GM12878 (cell line): ENCODE measurements around the gene NPBWR2. TPM values are rescaled to one million over a fixed set of nuclear protein-coding genes. Genes with fewer than 3 reads are reported as not detected.

Experiments
- ATF7 ChIP-seq: fragments of 450-650 bp; IDR thresholded peaks from 2 replicates; pipeline ENCODE4 v1.6.1; 2016; ENCODE audit warnings: low read depth, mild to moderate bottlenecking
- BRCA1 ChIP-seq: IDR thresholded peaks from 2 replicates; pipeline ENCODE4 v1.6.1; 2011; ENCODE audit warnings: low read depth, low read length, improper control_type of control experiment
- CHD1 ChIP-seq: IDR thresholded peaks from 2 replicates; pipeline ENCODE4 v1.6.1; 2012; ENCODE audit warnings: low read depth, low read length, improper control_type of control experiment
- EZH2 ChIP-seq: IDR thresholded peaks from 2 replicates; pipeline ENCODE4 v1.6.1; 2012; ENCODE audit warnings: low read depth, mild to moderate bottlenecking, control low read depth, inconsistent platforms, low read length, borderline replicate concordance; ENCODE audit not compliant: control insufficient read depth
- LARP7 ChIP-seq: fragments of 450-650 bp; IDR thresholded peaks from 2 replicates; pipeline ENCODE4 v1.6.1; 2017; ENCODE audit warnings: mild to moderate bottlenecking
- MTA3 ChIP-seq: IDR thresholded peaks from 2 replicates; pipeline ENCODE4 v1.6.1; 2012; ENCODE audit warnings: low read length, inconsistent platforms, borderline replicate concordance
- NBN ChIP-seq: fragments of 450-650 bp; IDR thresholded peaks from 2 replicates; pipeline ENCODE4 v1.6.1; 2016
- NR2C1 ChIP-seq: fragments of 450-650 bp; IDR thresholded peaks from 2 replicates; pipeline ENCODE4 v1.6.1; 2017; ENCODE audit warnings: antibody characterized with exemption, mild to moderate bottlenecking, moderate library complexity
- RCOR1 ChIP-seq: conservative IDR thresholded peaks from 2 replicates; pipeline ENCODE4 v1.6.1; 2012; ENCODE audit warnings: low read depth, low read length, improper control_type of control experiment
- TCF7 ChIP-seq: IDR thresholded peaks from 2 replicates; pipeline ENCODE4 v1.6.1; 2014; ENCODE audit warnings: antibody characterized with exemption, borderline replicate concordance
- YBX1 ChIP-seq: fragments of 450-650 bp; IDR thresholded peaks from 2 replicates; pipeline ENCODE4 v1.6.1; 2016; ENCODE audit warnings: antibody characterized with exemption
- polyA plus RNA-seq, 11 experiments: library from polyadenylated mRNA; depleted of rRNA in 4 of 11; unstranded in 6 of 11; stranded (reverse) in 5 of 11; fragments of >200 nt; fragmentation: Nextera tagmentation in 4 of 11; fragmentation: Illumina TruSeq in 1 of 11; extraction: Ambion mirVana in 4 of 11; extraction: Trizol in 1 of 11; gene quantifications; 1 replicate in 1 of 11; 2 replicates in 10 of 11; pipeline versions ENCODE4 v1.2.1 to v1.2.3, GENCODE V29; 2011 to 2016; ENCODE audit warnings: inconsistent platforms in 2 of 11, missing spikeins in 2 of 11, low read depth in 1 of 11
- total RNA-seq, 4 experiments: library from RNA; depleted of rRNA in 3 of 4; stranded (reverse); fragments of >200 nt in 3 of 4; fragmentation: Illumina TruSeq in 1 of 4; extraction: Trizol in 1 of 4; gene quantifications; 2 replicates each; pipeline versions ENCODE4 v1.2.1 to v1.2.3, GENCODE V29; 2013 to 2021
- TF ChIP-seq, protein P1 (sequence below): IDR thresholded peaks from 2 replicates; pipeline ENCODE4 v1.6.1; 2011; ENCODE audit warnings: borderline replicate concordance, low read depth, mild to moderate bottlenecking, moderate library complexity, low read length; ENCODE audit not compliant: insufficient read depth, poor library complexity, severe bottlenecking
- TF ChIP-seq, protein P2 (sequence below): IDR thresholded peaks from 2 replicates; pipeline ENCODE4 v1.6.1; 2012; ENCODE audit warnings: mild to moderate bottlenecking, low read depth, low read length
- TF ChIP-seq, protein P3 (sequence below): fragments of 450-650 bp; formaldehyde crosslinking; IDR thresholded peaks from 2 replicates; pipeline ENCODE4 v1.4.0; 2022; ENCODE audit warnings: mild to moderate bottlenecking, moderate library complexity
- TF ChIP-seq, protein P4 (sequence below): fragments of 450-650 bp; formaldehyde crosslinking; IDR thresholded peaks from 2 replicates; pipeline ENCODE4 v1.5.0; 2022; ENCODE audit warnings: mild to moderate bottlenecking, missing genetic modification characterization
- TF ChIP-seq, protein P5 (sequence below): fragments of 150-350 bp; IDR thresholded peaks from 2 replicates; pipeline ENCODE4 v1.6.1; 2014; ENCODE audit warnings: mild to moderate bottlenecking, low read depth, low read length

The NPBWR2 gene
- total and polyA plus RNA-seq, 10 of the 15 experiments (the other 5 are each of a cell fraction or from before 2014, with no cell fraction given), result not detected

DNA sequence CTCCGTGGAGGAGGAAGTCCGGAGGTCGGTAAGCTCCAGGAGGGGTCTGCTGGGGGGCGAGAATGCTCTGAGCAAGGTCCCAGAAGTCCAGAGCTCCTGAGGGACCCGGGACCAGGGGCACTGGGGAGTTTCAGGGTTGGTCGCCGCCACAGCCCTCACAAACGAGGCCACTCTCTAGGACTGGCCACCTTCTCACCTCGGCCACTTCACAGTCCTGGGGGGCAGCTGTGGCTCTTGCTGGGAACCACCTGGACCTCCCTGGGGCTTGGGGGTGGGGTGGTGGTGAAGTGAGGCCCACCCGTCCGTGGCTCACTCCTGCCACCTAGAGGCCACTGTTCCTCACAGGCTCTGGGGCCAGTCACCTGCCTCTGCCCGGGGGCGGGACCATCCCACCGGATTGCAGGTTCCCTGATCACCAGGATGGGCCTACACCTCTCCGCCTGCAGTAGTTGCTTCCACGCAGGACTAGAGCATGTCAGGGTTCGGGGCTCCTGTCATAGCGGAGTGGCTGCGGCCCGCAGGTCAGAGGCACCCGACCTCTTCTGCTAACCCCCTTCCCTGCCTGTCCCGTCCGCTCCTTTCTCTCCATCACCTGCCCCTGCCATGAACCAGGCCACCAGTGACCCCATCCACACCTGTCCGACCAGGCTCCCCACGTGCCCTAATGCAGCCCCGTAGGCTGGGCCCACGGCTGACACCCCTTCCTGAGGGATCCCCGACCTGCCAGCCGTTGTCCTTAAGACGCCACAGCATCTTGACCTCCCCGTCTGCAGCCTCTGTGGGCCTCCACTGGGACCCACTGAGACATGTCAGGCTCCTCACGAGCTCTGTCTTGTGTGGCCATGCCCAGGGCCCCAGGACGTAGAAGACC lies 49.5 kb downstream of the NPBWR2 start (continued):
- TF ChIP-seq, protein P1, sequence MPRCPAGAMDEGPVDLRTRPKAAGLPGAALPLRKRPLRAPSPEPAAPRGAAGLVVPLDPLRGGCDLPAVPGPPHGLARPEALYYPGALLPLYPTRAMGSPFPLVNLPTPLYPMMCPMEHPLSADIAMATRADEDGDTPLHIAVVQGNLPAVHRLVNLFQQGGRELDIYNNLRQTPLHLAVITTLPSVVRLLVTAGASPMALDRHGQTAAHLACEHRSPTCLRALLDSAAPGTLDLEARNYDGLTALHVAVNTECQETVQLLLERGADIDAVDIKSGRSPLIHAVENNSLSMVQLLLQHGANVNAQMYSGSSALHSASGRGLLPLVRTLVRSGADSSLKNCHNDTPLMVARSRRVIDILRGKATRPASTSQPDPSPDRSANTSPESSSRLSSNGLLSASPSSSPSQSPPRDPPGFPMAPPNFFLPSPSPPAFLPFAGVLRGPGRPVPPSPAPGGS, result no peak
- TF ChIP-seq MTA3 (no peak), TCF7 (no peak), BRCA1 (no peak), EZH2 (no peak), ATF7 (0 out of 2 replicates have a peak, but pooled peaks have one; percentile 7), CHD1 (no peak), RCOR1 (no peak), YBX1 (no peak), NBN (0 out of 2 replicates have a peak, but pooled peaks have one; percentile 54), LARP7 (no peak; the same call in 1 of the 2 replicates), NR2C1 (0 out of 2 replicates have a peak, but pooled peaks have one; percentile 29)
- TF ChIP-seq, protein P2, sequence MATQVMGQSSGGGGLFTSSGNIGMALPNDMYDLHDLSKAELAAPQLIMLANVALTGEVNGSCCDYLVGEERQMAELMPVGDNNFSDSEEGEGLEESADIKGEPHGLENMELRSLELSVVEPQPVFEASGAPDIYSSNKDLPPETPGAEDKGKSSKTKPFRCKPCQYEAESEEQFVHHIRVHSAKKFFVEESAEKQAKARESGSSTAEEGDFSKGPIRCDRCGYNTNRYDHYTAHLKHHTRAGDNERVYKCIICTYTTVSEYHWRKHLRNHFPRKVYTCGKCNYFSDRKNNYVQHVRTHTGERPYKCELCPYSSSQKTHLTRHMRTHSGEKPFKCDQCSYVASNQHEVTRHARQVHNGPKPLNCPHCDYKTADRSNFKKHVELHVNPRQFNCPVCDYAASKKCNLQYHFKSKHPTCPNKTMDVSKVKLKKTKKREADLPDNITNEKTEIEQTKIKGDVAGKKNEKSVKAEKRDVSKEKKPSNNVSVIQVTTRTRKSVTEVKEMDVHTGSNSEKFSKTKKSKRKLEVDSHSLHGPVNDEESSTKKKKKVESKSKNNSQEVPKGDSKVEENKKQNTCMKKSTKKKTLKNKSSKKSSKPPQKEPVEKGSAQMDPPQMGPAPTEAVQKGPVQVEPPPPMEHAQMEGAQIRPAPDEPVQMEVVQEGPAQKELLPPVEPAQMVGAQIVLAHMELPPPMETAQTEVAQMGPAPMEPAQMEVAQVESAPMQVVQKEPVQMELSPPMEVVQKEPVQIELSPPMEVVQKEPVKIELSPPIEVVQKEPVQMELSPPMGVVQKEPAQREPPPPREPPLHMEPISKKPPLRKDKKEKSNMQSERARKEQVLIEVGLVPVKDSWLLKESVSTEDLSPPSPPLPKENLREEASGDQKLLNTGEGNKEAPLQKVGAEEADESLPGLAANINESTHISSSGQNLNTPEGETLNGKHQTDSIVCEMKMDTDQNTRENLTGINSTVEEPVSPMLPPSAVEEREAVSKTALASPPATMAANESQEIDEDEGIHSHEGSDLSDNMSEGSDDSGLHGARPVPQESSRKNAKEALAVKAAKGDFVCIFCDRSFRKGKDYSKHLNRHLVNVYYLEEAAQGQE, result no peak
- TF ChIP-seq, protein P3, sequence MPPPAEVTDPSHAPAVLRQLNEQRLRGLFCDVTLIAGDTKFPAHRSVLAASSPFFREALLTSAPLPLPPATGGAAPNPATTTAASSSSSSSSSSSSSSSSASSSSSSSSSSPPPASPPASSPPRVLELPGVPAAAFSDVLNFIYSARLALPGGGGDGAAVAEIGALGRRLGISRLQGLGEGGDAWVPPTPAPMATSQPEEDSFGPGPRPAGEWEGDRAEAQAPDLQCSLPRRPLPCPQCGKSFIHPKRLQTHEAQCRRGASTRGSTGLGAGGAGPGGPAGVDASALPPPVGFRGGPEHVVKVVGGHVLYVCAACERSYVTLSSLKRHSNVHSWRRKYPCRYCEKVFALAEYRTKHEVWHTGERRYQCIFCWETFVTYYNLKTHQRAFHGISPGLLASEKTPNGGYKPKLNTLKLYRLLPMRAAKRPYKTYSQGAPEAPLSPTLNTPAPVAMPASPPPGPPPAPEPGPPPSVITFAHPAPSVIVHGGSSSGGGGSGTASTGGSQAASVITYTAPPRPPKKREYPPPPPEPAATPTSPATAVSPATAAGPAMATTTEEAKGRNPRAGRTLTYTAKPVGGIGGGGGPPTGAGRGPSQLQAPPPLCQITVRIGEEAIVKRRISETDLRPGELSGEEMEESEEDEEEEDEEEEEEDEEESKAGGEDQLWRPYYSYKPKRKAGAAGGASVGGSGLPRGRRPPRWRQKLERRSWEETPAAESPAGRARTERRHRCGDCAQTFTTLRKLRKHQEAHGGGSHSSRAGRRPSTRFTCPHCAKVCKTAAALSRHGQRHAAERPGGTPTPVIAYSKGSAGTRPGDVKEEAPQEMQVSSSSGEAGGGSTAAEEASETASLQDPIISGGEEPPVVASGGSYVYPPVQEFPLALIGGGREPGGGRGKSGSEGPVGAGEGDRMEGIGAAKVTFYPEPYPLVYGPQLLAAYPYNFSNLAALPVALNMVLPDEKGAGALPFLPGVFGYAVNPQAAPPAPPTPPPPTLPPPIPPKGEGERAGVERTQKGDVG (CRISPR knock-in tag), result no peak
- TF ChIP-seq, protein P4, sequence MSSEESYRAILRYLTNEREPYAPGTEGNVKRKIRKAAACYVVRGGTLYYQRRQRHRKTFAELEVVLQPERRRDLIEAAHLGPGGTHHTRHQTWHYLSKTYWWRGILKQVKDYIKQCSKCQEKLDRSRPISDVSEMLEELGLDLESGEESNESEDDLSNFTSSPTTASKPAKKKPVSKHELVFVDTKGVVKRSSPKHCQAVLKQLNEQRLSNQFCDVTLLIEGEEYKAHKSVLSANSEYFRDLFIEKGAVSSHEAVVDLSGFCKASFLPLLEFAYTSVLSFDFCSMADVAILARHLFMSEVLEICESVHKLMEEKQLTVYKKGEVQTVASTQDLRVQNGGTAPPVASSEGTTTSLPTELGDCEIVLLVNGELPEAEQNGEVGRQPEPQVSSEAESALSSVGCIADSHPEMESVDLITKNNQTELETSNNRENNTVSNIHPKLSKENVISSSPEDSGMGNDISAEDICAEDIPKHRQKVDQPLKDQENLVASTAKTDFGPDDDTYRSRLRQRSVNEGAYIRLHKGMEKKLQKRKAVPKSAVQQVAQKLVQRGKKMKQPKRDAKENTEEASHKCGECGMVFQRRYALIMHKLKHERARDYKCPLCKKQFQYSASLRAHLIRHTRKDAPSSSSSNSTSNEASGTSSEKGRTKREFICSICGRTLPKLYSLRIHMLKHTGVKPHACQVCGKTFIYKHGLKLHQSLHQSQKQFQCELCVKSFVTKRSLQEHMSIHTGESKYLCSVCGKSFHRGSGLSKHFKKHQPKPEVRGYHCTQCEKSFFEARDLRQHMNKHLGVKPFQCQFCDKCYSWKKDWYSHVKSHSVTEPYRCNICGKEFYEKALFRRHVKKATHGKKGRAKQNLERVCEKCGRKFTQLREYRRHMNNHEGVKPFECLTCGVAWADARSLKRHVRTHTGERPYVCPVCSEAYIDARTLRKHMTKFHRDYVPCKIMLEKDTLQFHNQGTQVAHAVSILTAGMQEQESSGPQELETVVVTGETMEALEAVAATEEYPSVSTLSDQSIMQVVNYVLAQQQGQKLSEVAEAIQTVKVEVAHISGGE, result no peak
- TF ChIP-seq, protein P5, sequence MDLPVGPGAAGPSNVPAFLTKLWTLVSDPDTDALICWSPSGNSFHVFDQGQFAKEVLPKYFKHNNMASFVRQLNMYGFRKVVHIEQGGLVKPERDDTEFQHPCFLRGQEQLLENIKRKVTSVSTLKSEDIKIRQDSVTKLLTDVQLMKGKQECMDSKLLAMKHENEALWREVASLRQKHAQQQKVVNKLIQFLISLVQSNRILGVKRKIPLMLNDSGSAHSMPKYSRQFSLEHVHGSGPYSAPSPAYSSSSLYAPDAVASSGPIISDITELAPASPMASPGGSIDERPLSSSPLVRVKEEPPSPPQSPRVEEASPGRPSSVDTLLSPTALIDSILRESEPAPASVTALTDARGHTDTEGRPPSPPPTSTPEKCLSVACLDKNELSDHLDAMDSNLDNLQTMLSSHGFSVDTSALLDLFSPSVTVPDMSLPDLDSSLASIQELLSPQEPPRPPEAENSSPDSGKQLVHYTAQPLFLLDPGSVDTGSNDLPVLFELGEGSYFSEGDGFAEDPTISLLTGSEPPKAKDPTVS, result no peak
